GM23338 (cell line): ENCODE measurements around the gene RARRES2. TPM values are rescaled to one million over a fixed set of nuclear protein-coding genes. Genes with fewer than 3 reads are reported as not detected.

Source experiments
- ATAC-seq: fragments of 200-7000 bp; cut with Tn5 transposase; 3 replicates; pipeline ENCODE4 v1.9.1; 2020
- DNase-seq: peaks from one replicate; pipeline ENCODE4 v3.0.0-alpha.2; 2015; ENCODE audit warnings: low spot score
- H2AFZ ChIP-seq: fragments of 200-600 bp; sonication (generic); 2 replicates; pipeline ENCODE4 v1.8.0; 2016; ENCODE audit warnings: antibody characterized with exemption, mild to moderate bottlenecking, moderate library complexity
- H3F3A ChIP-seq: fragments of 200-600 bp; sonication (generic); replicated peaks from 2 replicates; pipeline ENCODE4 v1.8.0; 2017; ENCODE audit warnings: antibody characterized with exemption, mixed run types, low read depth
- H3K27ac ChIP-seq: fragments of 200-600 bp; sonication (generic); 2 replicates; pipeline ENCODE4 v1.6.1; 2016; ENCODE audit warnings: low read depth
- H3K27me3 ChIP-seq: fragments of 200-600 bp; sonication (generic); 2 replicates; pipeline ENCODE4 v1.8.0; 2016; ENCODE audit warnings: mild to moderate bottlenecking, mixed run types, moderate library complexity; ENCODE audit not compliant: insufficient read depth
- H3K36me3 ChIP-seq: fragments of 200-600 bp; sonication (generic); 2 replicates; pipeline ENCODE4 v1.8.0; 2016; ENCODE audit warnings: mild to moderate bottlenecking; ENCODE audit not compliant: insufficient read depth
- H3K4me1 ChIP-seq: fragments of 200-600 bp; sonication (generic); 2 replicates; pipeline ENCODE4 v1.8.0; 2016; ENCODE audit warnings: mild to moderate bottlenecking, moderate library complexity; ENCODE audit not compliant: insufficient read depth
- H3K4me2 ChIP-seq: fragments of 200-600 bp; sonication (generic); 2 replicates; pipeline ENCODE4 v1.7.1; 2017; ENCODE audit warnings: mixed run types
- H3K4me3 ChIP-seq: fragments of 200-600 bp; sonication (generic); 2 replicates; pipeline ENCODE4 v1.6.1; 2016; ENCODE audit warnings: mixed run types
- H3K79me2 ChIP-seq: fragments of 200-600 bp; sonication (generic); replicated peaks from 2 replicates; pipeline ENCODE4 v1.8.0; 2017; ENCODE audit warnings: mild to moderate bottlenecking; ENCODE audit not compliant: insufficient read depth
- H3K9me2 ChIP-seq: fragments of 200-600 bp; sonication (generic); 2 replicates; pipeline ENCODE4 v1.8.0; 2017; ENCODE audit not compliant: insufficient read depth
- H4K20me1 ChIP-seq: fragments of 200-600 bp; sonication (generic); replicated peaks from 2 replicates; pipeline ENCODE4 v1.8.0; 2017; ENCODE audit warnings: mild to moderate bottlenecking; ENCODE audit not compliant: insufficient read depth
- H3K27ac Mint-ChIP-seq: 2 replicates; pipeline ENCODE4 v1.8.0; 2020; ENCODE audit warnings: inconsistent platforms, mild to moderate bottlenecking, moderate library complexity, mixed read lengths
- H3K27me3 Mint-ChIP-seq: 3 replicates; pipeline ENCODE4 v1.8.0; 2022; ENCODE audit warnings: low read depth, mild to moderate bottlenecking, moderate library complexity, mixed read lengths, inconsistent platforms; ENCODE audit not compliant: insufficient read depth, poor library complexity
- H3K36me3 Mint-ChIP-seq: 3 replicates; pipeline ENCODE4 v1.8.0; 2021; ENCODE audit warnings: low read depth, mild to moderate bottlenecking, inconsistent platforms, moderate library complexity, mixed read lengths
- H3K4me1 Mint-ChIP-seq: 3 replicates; pipeline ENCODE4 v1.8.0; 2020; ENCODE audit warnings: mild to moderate bottlenecking, inconsistent platforms, mixed read lengths
- H3K4me3 Mint-ChIP-seq: 3 replicates; pipeline ENCODE4 v1.8.0; 2021; ENCODE audit warnings: moderate library complexity, mild to moderate bottlenecking, inconsistent platforms, mixed read lengths
- H3K9me3 Mint-ChIP-seq: 3 replicates; pipeline ENCODE4 v1.8.0; 2020; ENCODE audit warnings: moderate library complexity, mild to moderate bottlenecking, inconsistent platforms, mixed read lengths
- EZH2 ChIP-seq: fragments of 200-600 bp; sonication (generic); IDR thresholded peaks from one replicate; pipeline ENCODE4 v1.8.0; 2017; ENCODE audit warnings: antibody characterized with exemption, mild to moderate bottlenecking, low read depth; ENCODE audit not compliant: unreplicated experiment
- EZH2phosphoT487 ChIP-seq: fragments of 200-600 bp; sonication (generic); IDR thresholded peaks from one replicate; pipeline ENCODE4 v1.8.1; 2018; ENCODE audit warnings: antibody characterized with exemption; ENCODE audit not compliant: unreplicated experiment
- JUNB ChIP-seq: IDR thresholded peaks from one replicate; pipeline ENCODE4 v1.6.1; 2016; ENCODE audit warnings: antibody characterized with exemption; ENCODE audit not compliant: unreplicated experiment
- POLR2AphosphoS5 ChIP-seq: IDR thresholded peaks from 2 replicates; pipeline ENCODE4 v1.6.1; 2016; ENCODE audit warnings: antibody characterized with exemption, low read depth
- STAT1 ChIP-seq: IDR thresholded peaks from one replicate; pipeline ENCODE4 v1.6.1; 2016; ENCODE audit warnings: antibody characterized with exemption; ENCODE audit not compliant: unreplicated experiment
- ZNF114 ChIP-seq: fragments of 250-450 bp; sonication (Bioruptor Pico); IDR thresholded peaks from 2 replicates; pipeline ENCODE4 v1.5.0; 2020; ENCODE audit warnings: mild to moderate bottlenecking, moderate library complexity
- polyA plus RNA-seq: library from polyadenylated mRNA; unstranded; fragments of >200 nt; fragmentation: Nextera tagmentation; extraction: Ambion mirVana; gene quantifications from 2 replicates; pipeline ENCODE4 v1.2.1, GENCODE V29; 2016
- total RNA-seq: library from RNA; depleted of rRNA; stranded (reverse); fragments of >200 nt; shearing (Covaris generic); gene quantifications from 2 replicates; pipeline ENCODE4 v1.2.3, GENCODE V29; 2014
- TF ChIP-seq, protein P1 (sequence below): fragments of 250-450 bp; sonication (Bioruptor Pico); IDR thresholded peaks from 2 replicates; pipeline ENCODE4 v1.5.0; 2020; ENCODE audit warnings: mild to moderate bottlenecking, moderate library complexity
- TF ChIP-seq, protein P2 (sequence below): IDR thresholded peaks from 2 replicates; pipeline ENCODE4 v1.6.1; 2016; ENCODE audit warnings: antibody characterized with exemption
- TF ChIP-seq, protein P3 (sequence below), 2 experiments: fragments of 200-600 bp in 1 of 2; sonication (generic) in 1 of 2; conservative IDR thresholded peaks; 2 replicates each; pipeline versions ENCODE4 v1.5.1 to v1.6.1; 2016 to 2017; ENCODE audit warnings: antibody characterized with exemption in 2 of 2, low read depth in 2 of 2, mild to moderate bottlenecking in 2 of 2, moderate library complexity in 1 of 2

Gene RARRES2
- total and polyA plus RNA-seq, 2 experiments from 2014 or later = 169 to 314 TPM

DNA sequence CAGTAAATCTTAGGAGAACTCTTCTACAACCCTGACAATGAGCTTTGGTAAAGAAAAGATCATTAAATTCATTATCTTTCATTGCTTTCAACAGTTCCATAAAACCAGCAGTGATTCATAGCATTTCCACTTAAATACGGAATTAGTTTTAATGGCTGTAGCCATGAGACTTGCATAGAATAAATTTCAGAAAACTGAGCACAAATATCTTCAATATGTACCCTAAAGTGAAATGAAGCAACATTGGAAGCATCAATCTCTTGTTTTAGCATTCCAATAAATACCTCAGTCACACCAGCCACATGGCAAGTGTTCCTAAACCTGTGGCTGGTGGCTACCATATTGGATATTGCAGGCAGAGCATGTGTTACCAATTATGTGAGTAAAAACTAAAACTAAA lies 3.6 kb upstream of the RARRES2 start:
- peaks cover 28% of the 10 kb centered on the region for H3K27me3 ChIP-seq
- Mint-ChIP-seq H3K36me3 (peaks cover 17% of the 10 kb centered on the region), H3K4me1 (peaks cover 20% of the 10 kb centered on the region), H3K27me3 (peaks cover 22% of the 10 kb centered on the region), H3K4me3 (no peak overlapping the region), H3K27ac (no peak overlapping the region), H3K9me3 (peaks cover 29% of the 10 kb centered on the region)
- DNase-seq (no peak), ATAC-seq (no peak)
- 0 out of 2 replicates have a peak, but pooled peaks cover 3% of the 10 kb centered on the region for H3F3A ChIP-seq
- no peak overlapping the region for H2AFZ ChIP-seq
- H3K79me2 ChIP-seq = peaks cover 15% of the 10 kb centered on the region
- no peaks in the 10 kb centered on the region for H4K20me1 ChIP-seq
- no peak overlapping the region for H3K4me3 ChIP-seq
- H3K9me2 ChIP-seq = no peaks in the 10 kb centered on the region
- peaks cover 20% of the 10 kb centered on the region for H3K4me1 ChIP-seq
- H3K36me3 ChIP-seq = no peaks in the 10 kb centered on the region
- TF ChIP-seq POLR2AphosphoS5 (no peak), ZNF114 (CRISPR knock-in tag) (no peak), EZH2phosphoT487 (no peak), JUNB (no peak), STAT1 (no peak), EZH2 (no peak)
- TF ChIP-seq, protein P1, sequence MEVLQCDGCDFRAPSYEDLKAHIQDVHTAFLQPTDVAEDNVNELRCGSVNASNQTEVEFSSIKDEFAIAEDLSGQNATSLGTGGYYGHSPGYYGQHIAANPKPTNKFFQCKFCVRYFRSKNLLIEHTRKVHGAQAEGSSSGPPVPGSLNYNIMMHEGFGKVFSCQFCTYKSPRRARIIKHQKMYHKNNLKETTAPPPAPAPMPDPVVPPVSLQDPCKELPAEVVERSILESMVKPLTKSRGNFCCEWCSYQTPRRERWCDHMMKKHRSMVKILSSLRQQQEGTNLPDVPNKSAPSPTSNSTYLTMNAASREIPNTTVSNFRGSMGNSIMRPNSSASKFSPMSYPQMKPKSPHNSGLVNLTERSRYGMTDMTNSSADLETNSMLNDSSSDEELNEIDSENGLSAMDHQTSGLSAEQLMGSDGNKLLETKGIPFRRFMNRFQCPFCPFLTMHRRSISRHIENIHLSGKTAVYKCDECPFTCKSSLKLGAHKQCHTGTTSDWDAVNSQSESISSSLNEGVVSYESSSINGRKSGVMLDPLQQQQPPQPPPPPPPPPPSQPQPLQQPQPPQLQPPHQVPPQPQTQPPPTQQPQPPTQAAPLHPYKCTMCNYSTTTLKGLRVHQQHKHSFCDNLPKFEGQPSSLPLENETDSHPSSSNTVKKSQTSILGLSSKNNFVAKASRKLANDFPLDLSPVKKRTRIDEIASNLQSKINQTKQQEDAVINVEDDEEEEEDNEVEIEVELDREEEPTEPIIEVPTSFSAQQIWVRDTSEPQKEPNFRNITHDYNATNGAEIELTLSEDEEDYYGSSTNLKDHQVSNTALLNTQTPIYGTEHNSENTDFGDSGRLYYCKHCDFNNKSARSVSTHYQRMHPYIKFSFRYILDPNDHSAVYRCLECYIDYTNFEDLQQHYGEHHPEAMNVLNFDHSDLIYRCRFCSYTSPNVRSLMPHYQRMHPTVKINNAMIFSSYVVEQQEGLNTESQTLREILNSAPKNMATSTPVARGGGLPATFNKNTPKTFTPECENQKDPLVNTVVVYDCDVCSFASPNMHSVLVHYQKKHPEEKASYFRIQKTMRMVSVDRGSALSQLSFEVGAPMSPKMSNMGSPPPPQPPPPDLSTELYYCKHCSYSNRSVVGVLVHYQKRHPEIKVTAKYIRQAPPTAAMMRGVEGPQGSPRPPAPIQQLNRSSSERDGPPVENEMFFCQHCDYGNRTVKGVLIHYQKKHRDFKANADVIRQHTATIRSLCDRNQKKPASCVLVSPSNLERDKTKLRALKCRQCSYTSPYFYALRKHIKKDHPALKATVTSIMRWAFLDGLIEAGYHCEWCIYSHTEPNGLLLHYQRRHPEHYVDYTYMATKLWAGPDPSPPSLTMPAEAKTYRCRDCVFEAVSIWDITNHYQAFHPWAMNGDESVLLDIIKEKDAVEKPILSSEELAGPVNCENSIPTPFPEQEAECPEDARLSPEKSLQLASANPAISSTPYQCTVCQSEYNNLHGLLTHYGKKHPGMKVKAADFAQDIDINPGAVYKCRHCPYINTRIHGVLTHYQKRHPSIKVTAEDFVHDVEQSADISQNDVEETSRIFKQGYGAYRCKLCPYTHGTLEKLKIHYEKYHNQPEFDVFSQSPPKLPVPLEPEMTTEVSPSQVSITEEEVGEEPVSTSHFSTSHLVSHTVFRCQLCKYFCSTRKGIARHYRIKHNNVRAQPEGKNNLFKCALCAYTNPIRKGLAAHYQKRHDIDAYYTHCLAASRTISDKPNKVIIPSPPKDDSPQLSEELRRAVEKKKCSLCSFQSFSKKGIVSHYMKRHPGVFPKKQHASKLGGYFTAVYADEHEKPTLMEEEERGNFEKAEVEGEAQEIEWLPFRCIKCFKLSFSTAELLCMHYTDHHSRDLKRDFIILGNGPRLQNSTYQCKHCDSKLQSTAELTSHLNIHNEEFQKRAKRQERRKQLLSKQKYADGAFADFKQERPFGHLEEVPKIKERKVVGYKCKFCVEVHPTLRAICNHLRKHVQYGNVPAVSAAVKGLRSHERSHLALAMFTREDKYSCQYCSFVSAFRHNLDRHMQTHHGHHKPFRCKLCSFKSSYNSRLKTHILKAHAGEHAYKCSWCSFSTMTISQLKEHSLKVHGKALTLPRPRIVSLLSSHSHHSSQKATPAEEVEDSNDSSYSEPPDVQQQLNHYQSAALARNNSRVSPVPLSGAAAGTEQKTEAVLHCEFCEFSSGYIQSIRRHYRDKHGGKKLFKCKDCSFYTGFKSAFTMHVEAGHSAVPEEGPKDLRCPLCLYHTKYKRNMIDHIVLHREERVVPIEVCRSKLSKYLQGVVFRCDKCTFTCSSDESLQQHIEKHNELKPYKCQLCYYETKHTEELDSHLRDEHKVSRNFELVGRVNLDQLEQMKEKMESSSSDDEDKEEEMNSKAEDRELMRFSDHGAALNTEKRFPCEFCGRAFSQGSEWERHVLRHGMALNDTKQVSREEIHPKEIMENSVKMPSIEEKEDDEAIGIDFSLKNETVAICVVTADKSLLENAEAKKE (CRISPR knock-in tag) = no peak
- TF ChIP-seq, protein P2, sequence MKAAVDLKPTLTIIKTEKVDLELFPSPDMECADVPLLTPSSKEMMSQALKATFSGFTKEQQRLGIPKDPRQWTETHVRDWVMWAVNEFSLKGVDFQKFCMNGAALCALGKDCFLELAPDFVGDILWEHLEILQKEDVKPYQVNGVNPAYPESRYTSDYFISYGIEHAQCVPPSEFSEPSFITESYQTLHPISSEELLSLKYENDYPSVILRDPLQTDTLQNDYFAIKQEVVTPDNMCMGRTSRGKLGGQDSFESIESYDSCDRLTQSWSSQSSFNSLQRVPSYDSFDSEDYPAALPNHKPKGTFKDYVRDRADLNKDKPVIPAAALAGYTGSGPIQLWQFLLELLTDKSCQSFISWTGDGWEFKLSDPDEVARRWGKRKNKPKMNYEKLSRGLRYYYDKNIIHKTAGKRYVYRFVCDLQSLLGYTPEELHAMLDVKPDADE = no peak
- TF ChIP-seq, protein P3, sequence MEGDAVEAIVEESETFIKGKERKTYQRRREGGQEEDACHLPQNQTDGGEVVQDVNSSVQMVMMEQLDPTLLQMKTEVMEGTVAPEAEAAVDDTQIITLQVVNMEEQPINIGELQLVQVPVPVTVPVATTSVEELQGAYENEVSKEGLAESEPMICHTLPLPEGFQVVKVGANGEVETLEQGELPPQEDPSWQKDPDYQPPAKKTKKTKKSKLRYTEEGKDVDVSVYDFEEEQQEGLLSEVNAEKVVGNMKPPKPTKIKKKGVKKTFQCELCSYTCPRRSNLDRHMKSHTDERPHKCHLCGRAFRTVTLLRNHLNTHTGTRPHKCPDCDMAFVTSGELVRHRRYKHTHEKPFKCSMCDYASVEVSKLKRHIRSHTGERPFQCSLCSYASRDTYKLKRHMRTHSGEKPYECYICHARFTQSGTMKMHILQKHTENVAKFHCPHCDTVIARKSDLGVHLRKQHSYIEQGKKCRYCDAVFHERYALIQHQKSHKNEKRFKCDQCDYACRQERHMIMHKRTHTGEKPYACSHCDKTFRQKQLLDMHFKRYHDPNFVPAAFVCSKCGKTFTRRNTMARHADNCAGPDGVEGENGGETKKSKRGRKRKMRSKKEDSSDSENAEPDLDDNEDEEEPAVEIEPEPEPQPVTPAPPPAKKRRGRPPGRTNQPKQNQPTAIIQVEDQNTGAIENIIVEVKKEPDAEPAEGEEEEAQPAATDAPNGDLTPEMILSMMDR (conservative IDR thresholded peaks at IDR 0.05; ENCODE audit: low read depth in 2 of 2) = no peak
- H3K27ac ChIP-seq = no peak overlapping the region
- no peak overlapping the region for H3K4me2 ChIP-seq
